GM19099 (cell line): ENCODE data around the gene DNAH8.

ENCODE experiments used
- POLR2A ChIP-seq: IDR thresholded peaks from 3 replicates; pipeline ENCODE4 v1.6.1; 2011; ENCODE audit warnings: low read depth; ENCODE audit not compliant: insufficient read length; ENCODE audit errors: extremely low read depth

The DNAH8 gene

GRCh38 chr6:38796850-38797249 is 81.7 kb downstream of the DNAH8 start:
- TF ChIP-seq POLR2A = no peak

- TF ChIP-seq POLR2A = no peak
Measured at GRCh38 chr6:38797391-38797790, 82.3 kb downstream of the DNAH8 start.

- TF ChIP-seq POLR2A = no peak
Measured at GRCh38 chr6:38799529-38800184, 84.5 kb downstream of the DNAH8 start.

- no peak for TF ChIP-seq POLR2A
Measured at GRCh38 chr6:38801305-38801704, 86.2 kb downstream of the DNAH8 start.

GRCh38 chr6:38802497-38802896 is 87.4 kb downstream of the DNAH8 start:
- no peak for TF ChIP-seq POLR2A

- no peak for TF ChIP-seq POLR2A
Measured at GRCh38 chr6:38803129-38803528, 88.0 kb downstream of the DNAH8 start.

GRCh38 chr6:38804358-38804757 is 89.2 kb downstream of the DNAH8 start:
- no peak for TF ChIP-seq POLR2A

- no peak for TF ChIP-seq POLR2A
Measured at GRCh38 chr6:38805127-38805655, 90.1 kb downstream of the DNAH8 start.

GRCh38 chr6:38805692-38806091 is 90.6 kb downstream of the DNAH8 start:
- no peak for TF ChIP-seq POLR2A

- no peak for TF ChIP-seq POLR2A
Measured at GRCh38 chr6:38806271-38806670, 91.2 kb downstream of the DNAH8 start.

GRCh38 chr6:38806833-38807232 is 91.7 kb downstream of the DNAH8 start:
- no peak for TF ChIP-seq POLR2A

- TF ChIP-seq POLR2A = no peak
Measured at GRCh38 chr6:38808039-38808438, 92.9 kb downstream of the DNAH8 start.

- TF ChIP-seq POLR2A = no peak
Measured at GRCh38 chr6:38813041-38813823, 98.1 kb downstream of the DNAH8 start.

- no peak for TF ChIP-seq POLR2A
Measured at GRCh38 chr6:38814761-38815160, 99.7 kb downstream of the DNAH8 start.

GRCh38 chr6:38815250-38815649 is 100.1 kb downstream of the DNAH8 start:
- no peak for TF ChIP-seq POLR2A

GRCh38 chr6:38818691-38819090 is 103.6 kb downstream of the DNAH8 start:
- TF ChIP-seq POLR2A = no peak
